K562 (cell line): ENCODE results near the gene SYPL2. TPM values are rescaled to one million over a fixed set of nuclear protein-coding genes. Genes with fewer than 3 reads are reported as not detected.

Experiments used
- ARID1B ChIP-seq: fragments of 450-650 bp; IDR thresholded peaks from 2 replicates; pipeline ENCODE4 v1.6.1; 2016; ENCODE audit warnings: antibody characterized with exemption, mild to moderate bottlenecking, inconsistent platforms
- CAMTA2 ChIP-seq: fragments of 250-450 bp; sonication (Bioruptor Pico); conservative IDR thresholded peaks from 2 replicates; pipeline ENCODE4 v1.5.1; 2022
- CC2D1A ChIP-seq: fragments of 450-650 bp; IDR thresholded peaks from 2 replicates; pipeline ENCODE4 v1.6.1; 2017; ENCODE audit warnings: mild to moderate bottlenecking
- CREM ChIP-seq: IDR thresholded peaks from 2 replicates; pipeline ENCODE4 v1.6.1; 2014; ENCODE audit warnings: antibody characterized with exemption, low read depth
- GATAD2A ChIP-seq: fragments of 450-650 bp; IDR thresholded peaks from 2 replicates; pipeline ENCODE4 v1.6.1; 2017
- KLF13 ChIP-seq: fragments of 450-650 bp; IDR thresholded peaks from 2 replicates; pipeline ENCODE4 v1.6.1; 2016; ENCODE audit warnings: missing genetic modification characterization, low read depth, mild to moderate bottlenecking, missing compliant biosample characterization, moderate library complexity, borderline replicate concordance
- L3MBTL2 ChIP-seq: fragments of 450-650 bp; IDR thresholded peaks from 2 replicates; pipeline ENCODE4 v1.6.1; 2016; ENCODE audit warnings: mild to moderate bottlenecking, moderate library complexity
- LARP7 ChIP-seq: fragments of 450-650 bp; IDR thresholded peaks from 2 replicates; pipeline ENCODE4 v1.6.1; 2016
- MCM2 ChIP-seq: fragments of 450-650 bp; IDR thresholded peaks from 2 replicates; pipeline ENCODE4 v1.6.1; 2017; ENCODE audit warnings: low read depth, mild to moderate bottlenecking
- PATZ1 ChIP-seq: fragments of 250-450 bp; sonication (Bioruptor Pico); IDR thresholded peaks from 2 replicates; pipeline ENCODE4 v1.5.0; 2020; ENCODE audit warnings: mild to moderate bottlenecking, borderline replicate concordance
- SLC30A9 ChIP-seq: fragments of 250-450 bp; sonication (Bioruptor Pico); IDR thresholded peaks from 2 replicates; pipeline ENCODE4 v1.8.0; 2022; ENCODE audit warnings: mild to moderate bottlenecking, moderate library complexity
- SRF ChIP-seq, 2 experiments: fragments of 250-450, 450-650 bp in 1 of 2; sonication (Bioruptor Pico) in 1 of 2; sonication (generic) in 1 of 2; formaldehyde crosslinking; IDR thresholded peaks; 2 replicates each; pipeline versions ENCODE4 v1.5.0 to v1.5.1; 2020 to 2022; ENCODE audit warnings: mild to moderate bottlenecking in 1 of 2, missing genetic modification reagents in 1 of 2
- TAF1 ChIP-seq: IDR thresholded peaks from 2 replicates; pipeline ENCODE4 v1.6.1; 2011; ENCODE audit warnings: mild to moderate bottlenecking, low read length, moderate library complexity; ENCODE audit not compliant: insufficient read depth, control insufficient read depth, severe bottlenecking; ENCODE audit errors: extremely low read depth
- TGIF2 ChIP-seq: sonication (generic); formaldehyde crosslinking; IDR thresholded peaks from 2 replicates; pipeline ENCODE4 v1.8.1; 2022; ENCODE audit warnings: mild to moderate bottlenecking, missing genetic modification reagents, moderate library complexity
- TOE1 ChIP-seq, 2 experiments: fragments of 450-650 bp in 1 of 2; sonication (generic) in 1 of 2; formaldehyde crosslinking in 1 of 2; IDR thresholded peaks; 2 replicates each; pipeline versions ENCODE4 v1.7.1 to v1.8.0; 2016 to 2022; ENCODE audit warnings: borderline replicate concordance in 2 of 2, mild to moderate bottlenecking in 2 of 2, antibody characterized with exemption in 1 of 2, inconsistent platforms in 1 of 2, low read depth in 1 of 2, missing genetic modification reagents in 1 of 2, moderate library complexity in 1 of 2
- ZNF174 ChIP-seq: fragments of 250-450 bp; sonication (Bioruptor Pico); IDR thresholded peaks from 2 replicates; pipeline ENCODE4 v1.4.0; 2020; ENCODE audit warnings: mild to moderate bottlenecking
- ZNF431 ChIP-seq: sonication (generic); formaldehyde crosslinking; IDR thresholded peaks from 2 replicates; pipeline ENCODE4 v1.8.0; 2022; ENCODE audit warnings: mild to moderate bottlenecking, missing genetic modification reagents
- ZNF57 ChIP-seq: fragments of 450-650 bp; formaldehyde crosslinking; IDR thresholded peaks from 2 replicates; pipeline ENCODE4 v1.4.0; 2020; ENCODE audit warnings: mild to moderate bottlenecking, moderate library complexity
- polyA plus RNA-seq, 8 experiments: library from polyadenylated mRNA; depleted of rRNA in 4 of 8; stranded (reverse) in 5 of 8; unstranded in 3 of 8; fragments of >200 nt; fragmentation: Nextera tagmentation in 2 of 8; fragmentation: Illumina TruSeq in 1 of 8; extraction: Ambion mirVana in 2 of 8; extraction: Trizol in 1 of 8; gene quantifications; 2 replicates each; pipeline versions ENCODE4 v1.2.1 to v1.2.3, GENCODE V29; 2011 to 2014; ENCODE audit warnings: inconsistent platforms in 1 of 8, missing spikeins in 1 of 8
- total RNA-seq, 7 experiments: library from RNA; depleted of rRNA in 6 of 7; stranded (reverse); fragments of >200 nt in 6 of 7; fragmentation: Illumina TruSeq in 2 of 7; extraction: Trizol in 2 of 7; gene quantifications; 2 replicates each; pipeline versions ENCODE4 v1.2.1 to v1.2.3, GENCODE V29; 2011 to 2021; ENCODE audit warnings: low replicate concordance in 1 of 7

SYPL2 gene
- total and polyA plus RNA-seq, 9 of the 15 experiments (the other 6 are each of a cell fraction or from before 2014, with no cell fraction given), result 0.03 to 0.20 (median 0.07) TPM; not detected in 2

GRCh38 chr1:109483672-109484518, 17.5 kb downstream of the SYPL2 start, which contains the start of gene ATXN7L2 (continued):
- TF ChIP-seq L3MBTL2 (peak; percentile 75), LARP7 (peak; percentile 99), ARID1B (peak; percentile 76), GATAD2A (peak; percentile 80), CC2D1A (peak; percentile 92), TGIF2 (CRISPR knock-in tag) (no peak), TAF1 (peak; percentile 99), TOE1 (IDR thresholded peaks at IDR 0.05; ENCODE audit: borderline replicate concordance) (peak; percentile 99), TOE1 (CRISPR knock-in tag; IDR thresholded peaks at IDR 0.05; ENCODE audit: borderline replicate concordance, low read depth) (peak; percentile 84; the same call in 1 of the 2 replicates), ZNF174 (CRISPR knock-in tag) (no peak), CAMTA2 (CRISPR knock-in tag) (0 out of 2 replicates have a peak, but pooled peaks have one; percentile 54), SLC30A9 (CRISPR knock-in tag) (no peak), PATZ1 (CRISPR knock-in tag) (0 out of 2 replicates have a peak, but pooled peaks have one; percentile 34), ZNF431 (CRISPR knock-in tag) (peak; percentile 54), ZNF57 (no peak), KLF13 (tag) (no peak), MCM2 (no peak), CREM (peak; percentile 94), SRF (CRISPR knock-in tag; IDR thresholded peaks at IDR 0.05) (0 out of 4 replicates have a peak, but pooled peaks of 1 of the 2 experiments have one; percentile 62)
